ENCODE results near the gene ORC5.

Gene ORC5

GRCh38 chr7:104231054-104232046, 23.5 kb upstream of the ORC5 start:
- Histone ChIP-seq H3K27ac (ENCODE audit: low read depth, low read length, poor library complexity, severe bottlenecking) (no peak overlapping the region), H2AFZ (ENCODE audit: low read length) (no peak overlapping the region), H3K4me3 (ENCODE audit: low read depth, low read length, poor library complexity, severe bottlenecking) (no peak overlapping the region), H3K79me2 (ENCODE audit: insufficient read depth, low read length) (no peaks in the 10 kb centered on the region), H3K9ac (ENCODE audit: low read length) (no peak overlapping the region), H3K9me3 (ENCODE audit: low read length) (no peaks in the 10 kb centered on the region), H3K4me1 (ENCODE audit: insufficient read depth, low read length, severe bottlenecking) (no peaks in the 10 kb centered on the region), H3K27me3 (ENCODE audit: insufficient read depth, low read length) (no peaks in the 10 kb centered on the region), H3K9me2 (ENCODE audit: low read depth, low read length) (no peaks in the 10 kb centered on the region), H3F3A (ENCODE audit: insufficient read depth, low read length) (no peaks in the 10 kb centered on the region), H3K4me2 (ENCODE audit: low read length) (no peak overlapping the region), H3K36me3 (ENCODE audit: insufficient read depth, low read length) (no peaks in the 10 kb centered on the region), H4K20me1 (ENCODE audit: insufficient read depth, low read length) (no peaks in the 10 kb centered on the region)
- no peak for TF ChIP-seq EZH2 (IDR thresholded peaks at IDR 0.05; ENCODE audit: borderline replicate concordance, low read length)
- TF ChIP-seq, protein P1, sequence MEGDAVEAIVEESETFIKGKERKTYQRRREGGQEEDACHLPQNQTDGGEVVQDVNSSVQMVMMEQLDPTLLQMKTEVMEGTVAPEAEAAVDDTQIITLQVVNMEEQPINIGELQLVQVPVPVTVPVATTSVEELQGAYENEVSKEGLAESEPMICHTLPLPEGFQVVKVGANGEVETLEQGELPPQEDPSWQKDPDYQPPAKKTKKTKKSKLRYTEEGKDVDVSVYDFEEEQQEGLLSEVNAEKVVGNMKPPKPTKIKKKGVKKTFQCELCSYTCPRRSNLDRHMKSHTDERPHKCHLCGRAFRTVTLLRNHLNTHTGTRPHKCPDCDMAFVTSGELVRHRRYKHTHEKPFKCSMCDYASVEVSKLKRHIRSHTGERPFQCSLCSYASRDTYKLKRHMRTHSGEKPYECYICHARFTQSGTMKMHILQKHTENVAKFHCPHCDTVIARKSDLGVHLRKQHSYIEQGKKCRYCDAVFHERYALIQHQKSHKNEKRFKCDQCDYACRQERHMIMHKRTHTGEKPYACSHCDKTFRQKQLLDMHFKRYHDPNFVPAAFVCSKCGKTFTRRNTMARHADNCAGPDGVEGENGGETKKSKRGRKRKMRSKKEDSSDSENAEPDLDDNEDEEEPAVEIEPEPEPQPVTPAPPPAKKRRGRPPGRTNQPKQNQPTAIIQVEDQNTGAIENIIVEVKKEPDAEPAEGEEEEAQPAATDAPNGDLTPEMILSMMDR (IDR thresholded peaks at IDR 0.05; ENCODE audit: low read length) = peak; percentile 93

DNA sequence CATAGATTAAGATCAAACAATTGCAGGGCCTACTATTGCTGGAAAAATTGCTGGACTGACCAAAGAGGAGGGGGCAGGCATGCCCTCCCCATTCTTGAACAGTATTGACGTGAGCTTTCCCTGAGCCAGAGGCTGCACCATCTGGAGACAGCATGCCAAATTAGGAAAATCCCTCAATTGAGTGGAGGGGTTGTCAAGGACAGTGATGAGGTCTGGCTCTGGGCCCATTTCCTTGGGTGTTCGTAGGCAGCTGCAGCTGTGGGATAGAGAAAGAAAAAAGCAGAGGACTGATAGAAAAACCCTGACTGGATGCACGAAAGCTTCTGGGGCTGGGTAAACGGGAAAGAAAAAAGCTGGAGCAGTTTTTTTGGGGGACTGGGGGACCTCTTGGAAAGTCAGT, 22.8 kb upstream of the ORC5 start:
- H3K27me3 ChIP-seq (ENCODE audit: insufficient read depth, low read length) = no peaks in the 10 kb centered on the region
- no peaks in the 10 kb centered on the region for H3F3A ChIP-seq (ENCODE audit: insufficient read depth, low read length)
- no peaks in the 10 kb centered on the region for H3K9me3 ChIP-seq (ENCODE audit: low read length)
- no peaks in the 10 kb centered on the region for H4K20me1 ChIP-seq (ENCODE audit: insufficient read depth, low read length)
- no peak overlapping the region for H3K4me2 ChIP-seq (ENCODE audit: low read length)
- H3K4me3 ChIP-seq (ENCODE audit: low read depth, low read length, poor library complexity, severe bottlenecking) = no peak overlapping the region
- TF ChIP-seq EZH2 (IDR thresholded peaks at IDR 0.05; ENCODE audit: borderline replicate concordance, low read length) = no peak
- TF ChIP-seq, protein P1 (IDR thresholded peaks at IDR 0.05; ENCODE audit: low read length) = no peak
- H2AFZ ChIP-seq (ENCODE audit: low read length) = no peak overlapping the region
- no peak overlapping the region for H3K27ac ChIP-seq (ENCODE audit: low read depth, low read length, poor library complexity, severe bottlenecking)
- H3K79me2 ChIP-seq (ENCODE audit: insufficient read depth, low read length) = no peaks in the 10 kb centered on the region
- no peaks in the 10 kb centered on the region for H3K4me1 ChIP-seq (ENCODE audit: insufficient read depth, low read length, severe bottlenecking)
- no peaks in the 10 kb centered on the region for H3K9me2 ChIP-seq (ENCODE audit: low read depth, low read length)
- H3K9ac ChIP-seq (ENCODE audit: low read length) = no peak overlapping the region
- H3K36me3 ChIP-seq (ENCODE audit: insufficient read depth, low read length) = no peaks in the 10 kb centered on the region

DNA sequence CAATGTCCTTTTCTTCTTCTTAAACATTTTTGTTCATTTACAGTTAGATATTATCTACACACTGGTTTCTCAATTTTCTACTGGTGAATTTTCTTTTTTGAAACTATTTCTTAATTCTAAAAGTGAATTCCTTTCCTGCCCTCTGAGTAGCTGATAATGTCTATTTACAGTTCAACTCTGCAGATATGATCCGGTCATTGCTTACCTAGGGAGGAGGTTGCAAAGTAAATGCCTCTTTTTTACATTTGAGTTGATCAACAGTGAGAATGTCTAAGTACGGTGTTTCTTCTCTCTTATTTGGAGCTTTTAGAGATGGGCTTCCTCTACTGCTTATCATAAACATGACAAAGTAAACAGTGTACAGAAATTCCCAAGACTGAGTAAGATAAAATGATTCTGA, 20.6 kb upstream of the ORC5 start:
- Histone ChIP-seq H3K27me3 (ENCODE audit: insufficient read depth, low read length) (no peaks in the 10 kb centered on the region), H2AFZ (ENCODE audit: low read length) (no peak overlapping the region), H3K4me3 (ENCODE audit: low read depth, low read length, poor library complexity, severe bottlenecking) (no peak overlapping the region), H3K9me2 (ENCODE audit: low read depth, low read length) (no peaks in the 10 kb centered on the region), H3K27ac (ENCODE audit: low read depth, low read length, poor library complexity, severe bottlenecking) (no peak overlapping the region), H4K20me1 (ENCODE audit: insufficient read depth, low read length) (no peaks in the 10 kb centered on the region), H3K36me3 (ENCODE audit: insufficient read depth, low read length) (no peaks in the 10 kb centered on the region), H3K79me2 (ENCODE audit: insufficient read depth, low read length) (no peaks in the 10 kb centered on the region), H3K9me3 (ENCODE audit: low read length) (no peaks in the 10 kb centered on the region), H3K9ac (ENCODE audit: low read length) (no peak overlapping the region), H3K4me1 (ENCODE audit: insufficient read depth, low read length, severe bottlenecking) (no peaks in the 10 kb centered on the region), H3K4me2 (ENCODE audit: low read length) (no peak overlapping the region), H3F3A (ENCODE audit: insufficient read depth, low read length) (no peaks in the 10 kb centered on the region)
- TF ChIP-seq, protein P1 (IDR thresholded peaks at IDR 0.05; ENCODE audit: low read length) = no peak
- TF ChIP-seq EZH2 (IDR thresholded peaks at IDR 0.05; ENCODE audit: borderline replicate concordance, low read length) = no peak

All from OCI-LY1 (cell line).